HCT116 (cell line): ENCODE measurements around the gene NKX2-1. TPM values are rescaled to one million over a fixed set of nuclear protein-coding genes. Genes with fewer than 3 reads are reported as not detected.

Experiments
- ATAC-seq: fragments of 200-7000 bp; cut with Tn5 transposase; 2 replicates; pipeline ENCODE4 v1.9.1; 2020; ENCODE audit warnings: mild to moderate bottlenecking, moderate library complexity
- BruUV-seq: library from RNA; stranded (reverse); fragments of 400-500 nt; replicated peaks from 2 replicates; lab custom pipeline; 2021; lab: Mats Ljungman, UMichigan
- CTCF ChIA-PET: fragments of 300-600 bp; sonication (Branson Sonifier 250); formaldehyde crosslinking; loops from one replicate; lab custom pipeline; 2021; ENCODE audit warnings: antibody characterized with exemption; lab: Charles Lee
- POLR2A ChIA-PET: fragments of 300-600, 350-600 bp; sonication (Branson Sonifier 250); formaldehyde crosslinking; loops from one replicate; lab custom pipeline; 2021; ENCODE audit warnings: antibody characterized with exemption; lab: Charles Lee
- RAD21 ChIA-PET, 2 experiments: fragments of 300-600 bp; sonication (Branson Sonifier 250); formaldehyde crosslinking; loops; one replicate each; lab custom pipeline; 2023; ENCODE audit warnings: low total read pairs in 2 of 2; ENCODE audit not compliant: uncharacterized antibody in 2 of 2, unreplicated experiment in 2 of 2, low non-redundant PET in 1 of 2; lab: Charles Lee
- DNase-seq: peaks from one replicate; pipeline ENCODE4 v3.0.0-alpha.2; 2010; ENCODE audit warnings: low read depth, low spot score
- H2AFZ ChIP-seq: fragments of 200-600 bp; shearing (Covaris generic), sonication (generic); 2 replicates; pipeline ENCODE4 v1.6.1; 2017; ENCODE audit warnings: low read depth, mixed run types, mixed read lengths, antibody characterized with exemption, low read length; ENCODE audit not compliant: poor library complexity, severe bottlenecking
- H3K27ac ChIP-seq: 2 replicates; pipeline ENCODE4 v1.5.1; 2012; ENCODE audit warnings: low read depth, low read length
- H3K27me3 ChIP-seq: fragments of 200-600 bp; sonication (generic); 2 replicates; pipeline ENCODE4 v1.6.1; 2016; ENCODE audit warnings: mixed run types, low read length, mixed read lengths; ENCODE audit not compliant: insufficient read depth
- H3K36me3 ChIP-seq, 2 experiments: fragments of 200-500 bp in 1 of 2; fragments of 200-600 bp in 1 of 2; sonication (Bioruptor generic) in 1 of 2; sonication (generic) in 1 of 2; 2 replicates each; pipeline versions ENCODE4 v1.5.1 to v1.6.1; 2014 to 2016; ENCODE audit warnings: low read length in 2 of 2, inconsistent platforms in 1 of 2, mixed read lengths in 1 of 2, mixed run types in 1 of 2; ENCODE audit not compliant: insufficient read depth in 2 of 2, control insufficient read depth in 1 of 2
- H3K4me1 ChIP-seq, 2 experiments: fragments of 200-600 bp in 1 of 2; sonication (generic) in 1 of 2; 2 replicates each; pipeline versions ENCODE4 v1.5.1 to v1.6.1; 2012 to 2017; ENCODE audit warnings: low read length in 2 of 2, inconsistent platforms in 1 of 2, mild to moderate bottlenecking in 1 of 2, mixed read lengths in 1 of 2, mixed run types in 1 of 2, moderate library complexity in 1 of 2; ENCODE audit not compliant: insufficient read depth in 2 of 2, control insufficient read depth in 1 of 2
- H3K4me2 ChIP-seq: fragments of 200-600 bp; sonication (generic); 2 replicates; pipeline ENCODE4 v1.6.1; 2017; ENCODE audit warnings: mixed run types, low read length, mixed read lengths
- H3K4me3 ChIP-seq, 2 experiments: fragments of 200-600 bp in 1 of 2; sonication (generic) in 1 of 2; replicated peaks in 1 of 2; 2 replicates each; pipeline ENCODE4 v1.5.1; 2011 to 2016; ENCODE audit warnings: low read length in 2 of 2, control low read depth in 1 of 2, low read depth in 1 of 2, mild to moderate bottlenecking in 1 of 2, mixed read lengths in 1 of 2, mixed run types in 1 of 2
- H3K79me2 ChIP-seq: fragments of 200-600 bp; sonication (generic); 2 replicates; pipeline ENCODE4 v1.6.1; 2017; ENCODE audit warnings: mild to moderate bottlenecking, mixed run types, low read length, moderate library complexity, mixed read lengths; ENCODE audit not compliant: insufficient read depth
- H3K9ac ChIP-seq: fragments of 200-600 bp; sonication (generic); 2 replicates; pipeline ENCODE4 v1.6.1; 2016; ENCODE audit warnings: low read length, mixed read lengths
- H3K9me2 ChIP-seq: fragments of 200-600 bp; sonication (generic), shearing (Covaris generic); 2 replicates; pipeline ENCODE4 v1.6.1; 2017; ENCODE audit warnings: mixed run types, mild to moderate bottlenecking, moderate library complexity; ENCODE audit not compliant: insufficient read depth
- H3K9me3 ChIP-seq, 2 experiments: fragments of 200-500 bp in 1 of 2; fragments of 200-600 bp in 1 of 2; sonication (Bioruptor generic) in 1 of 2; sonication (generic) in 1 of 2; 2 replicates each; pipeline ENCODE4 v1.6.1; 2014 to 2017; ENCODE audit warnings: low read length in 2 of 2, mixed read lengths in 2 of 2, inconsistent platforms in 1 of 2, low read depth in 1 of 2, mild to moderate bottlenecking in 1 of 2, mixed run types in 1 of 2, moderate library complexity in 1 of 2; ENCODE audit not compliant: control insufficient read depth in 1 of 2, insufficient read depth in 1 of 2
- H4K20me1 ChIP-seq: fragments of 200-600 bp; sonication (generic), shearing (Covaris generic); 2 replicates; pipeline ENCODE4 v1.6.1; 2017; ENCODE audit warnings: mixed run types, mild to moderate bottlenecking, moderate library complexity; ENCODE audit not compliant: insufficient read depth
- ATF3 ChIP-seq: IDR thresholded peaks from 2 replicates; pipeline ENCODE4 v1.6.1; 2012
- CBX3 ChIP-seq: IDR thresholded peaks from 2 replicates; pipeline ENCODE4 v1.6.1; 2012; ENCODE audit warnings: low read depth
- CEBPB ChIP-seq: IDR thresholded peaks from 2 replicates; pipeline ENCODE4 v1.6.1; 2012; ENCODE audit warnings: low read depth
- EGR1 ChIP-seq: IDR thresholded peaks from 2 replicates; pipeline ENCODE4 v1.6.1; 2012; ENCODE audit warnings: low read depth
- ELF1 ChIP-seq: IDR thresholded peaks from 2 replicates; pipeline ENCODE4 v1.6.1; 2012; ENCODE audit warnings: low read depth, borderline replicate concordance
- EZH2 ChIP-seq: fragments of 200-600 bp; sonication (generic); IDR thresholded peaks from 2 replicates; pipeline ENCODE4 v1.6.1; 2017; ENCODE audit warnings: antibody characterized with exemption, mixed run types
- EZH2phosphoT487 ChIP-seq: fragments of 200-600 bp; IDR thresholded peaks from 2 replicates; pipeline ENCODE4 v1.6.1; 2018; ENCODE audit warnings: antibody characterized with exemption, borderline replicate concordance
- FOSL1 ChIP-seq: IDR thresholded peaks from 2 replicates; pipeline ENCODE4 v1.6.1; 2012; ENCODE audit warnings: low read depth
- JUND ChIP-seq: IDR thresholded peaks from 2 replicates; pipeline ENCODE4 v1.6.1; 2012
- POLR2A ChIP-seq: IDR thresholded peaks from 2 replicates; pipeline ENCODE4 v1.7.0; 2011; ENCODE audit warnings: borderline replicate concordance; ENCODE audit not compliant: insufficient read depth, insufficient read length; ENCODE audit errors: extremely low read depth
- POLR2AphosphoS5 ChIP-seq: IDR thresholded peaks from 2 replicates; pipeline ENCODE4 v1.6.1; 2011; ENCODE audit warnings: mild to moderate bottlenecking, low read depth, low read length, moderate library complexity
- RAD21 ChIP-seq: IDR thresholded peaks from 2 replicates; pipeline ENCODE4 v1.6.1; 2012; ENCODE audit warnings: low read depth, mild to moderate bottlenecking
- SIN3A ChIP-seq: IDR thresholded peaks from 2 replicates; pipeline ENCODE4 v1.6.1; 2012; ENCODE audit warnings: low read depth
- SP1 ChIP-seq: IDR thresholded peaks from 2 replicates; pipeline ENCODE4 v1.6.1; 2012; ENCODE audit warnings: low read depth
- SRF ChIP-seq: IDR thresholded peaks from 2 replicates; pipeline ENCODE4 v1.6.1; 2012; ENCODE audit warnings: low read depth
- intact Hi-C: fragments of 100-400 bp; cut with micrococcal nuclease; formaldehyde crosslinking; loops from 2 replicates; pipeline ENCODE4 v1.10.0; 2022
- total RNA-seq: library from RNA; stranded (reverse); gene quantifications from one replicate; pipeline ENCODE4 v1.2.1, GENCODE V29; 2021; ENCODE audit not compliant: unreplicated experiment
- TF ChIP-seq, protein P1 (sequence below): IDR thresholded peaks from 2 replicates; pipeline ENCODE4 v1.6.1; 2012
- TF ChIP-seq, protein P2 (sequence below): IDR thresholded peaks from 2 replicates; pipeline ENCODE4 v1.6.1; 2011; ENCODE audit warnings: mild to moderate bottlenecking, low read length, moderate library complexity; ENCODE audit not compliant: insufficient replicate concordance; ENCODE audit errors: extremely low read depth
- TF ChIP-seq, protein P3 (sequence below): IDR thresholded peaks from 2 replicates; pipeline ENCODE4 v1.6.1; 2012; ENCODE audit warnings: low read depth

Gene NKX2-1
- total RNA-seq, 1 experiment from 2014 or later, result 0.84 TPM

DNA sequence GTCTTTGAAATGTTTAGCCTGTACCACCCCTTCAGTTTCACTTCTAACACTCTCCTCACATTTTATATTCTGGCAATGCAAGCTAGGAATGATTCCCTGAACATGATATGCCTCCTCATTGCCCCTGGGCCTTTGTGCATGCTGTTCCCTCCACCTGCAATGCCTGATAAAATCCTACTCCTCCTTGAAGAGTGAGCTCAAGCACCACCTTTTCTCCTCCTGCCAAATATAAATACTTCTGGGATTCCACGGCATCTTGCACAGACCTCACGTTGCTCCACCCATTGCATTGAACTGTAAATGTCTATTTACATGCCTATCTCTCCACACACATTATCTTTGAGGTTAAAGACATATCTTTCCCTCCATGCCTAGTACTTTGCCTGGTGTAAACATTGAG, 21.1 kb downstream of the NKX2-1 start:
- Histone ChIP-seq H2AFZ (no peak overlapping the region), H3K27ac (no peak overlapping the region), H3K4me3 (no peak overlapping the region), H3K4me2 (no peak overlapping the region), H3K4me1 (no peaks in the 10 kb centered on the region), H3K27me3 (peaks cover 86% of the 10 kb centered on the region), H3K9ac (no peak overlapping the region), H4K20me1 (no peaks in the 10 kb centered on the region), H3K79me2 (no peaks in the 10 kb centered on the region), H3K36me3 (no peaks in the 10 kb centered on the region), H3K9me2 (no peaks in the 10 kb centered on the region), H3K9me3 (no peaks in the 10 kb centered on the region)
- DNase-seq (no peak), ATAC-seq (no peak)
- CTCF ChIA-PET, result no interaction called here
- RAD21 ChIA-PET, result no interaction called here
- POLR2A ChIA-PET, result no interaction called here
- no TSS peak for BruUV-seq
- TF ChIP-seq CEBPB (no peak), FOSL1 (no peak), SP1 (no peak), EGR1 (no peak), EZH2phosphoT487 (no peak), JUND (no peak), CBX3 (no peak), SIN3A (no peak)
- TF ChIP-seq, protein P1, sequence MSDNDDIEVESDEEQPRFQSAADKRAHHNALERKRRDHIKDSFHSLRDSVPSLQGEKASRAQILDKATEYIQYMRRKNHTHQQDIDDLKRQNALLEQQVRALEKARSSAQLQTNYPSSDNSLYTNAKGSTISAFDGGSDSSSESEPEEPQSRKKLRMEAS, result no peak
- intact Hi-C loops, result no loop called here

- no TSS peak for BruUV-seq
- no peak overlapping the region for H3K4me3 ChIP-seq
- H3K79me2 ChIP-seq, result no peaks in the 10 kb centered on the region
- H3K36me3 ChIP-seq, result no peaks in the 10 kb centered on the region
- H3K4me1 ChIP-seq, result no peaks in the 10 kb centered on the region
- ChIA-PET RAD21 (no interaction called here), POLR2A (no interaction called here), CTCF (no interaction called here)
- no peak overlapping the region for H3K27ac ChIP-seq
- ATAC-seq, result no peak
- H3K9ac ChIP-seq, result no peak overlapping the region
- H3K27me3 ChIP-seq, result peaks cover 92% of the 10 kb centered on the region
- no peaks in the 10 kb centered on the region for H3K9me2 ChIP-seq
- H3K9me3 ChIP-seq, result no peaks in the 10 kb centered on the region
- H3K4me2 ChIP-seq, result no peak overlapping the region
- DNase-seq, result no peak
- H2AFZ ChIP-seq, result no peak overlapping the region
- H4K20me1 ChIP-seq, result no peaks in the 10 kb centered on the region
- intact Hi-C loops, result no loop called here
- TF ChIP-seq EZH2 (no peak), JUND (no peak), ATF3 (no peak), CBX3 (no peak), SRF (no peak), EGR1 (no peak), RAD21 (no peak), SP1 (no peak), EZH2phosphoT487 (no peak), POLR2AphosphoS5 (no peak), ELF1 (no peak), POLR2A (no peak)
- TF ChIP-seq, protein P2, sequence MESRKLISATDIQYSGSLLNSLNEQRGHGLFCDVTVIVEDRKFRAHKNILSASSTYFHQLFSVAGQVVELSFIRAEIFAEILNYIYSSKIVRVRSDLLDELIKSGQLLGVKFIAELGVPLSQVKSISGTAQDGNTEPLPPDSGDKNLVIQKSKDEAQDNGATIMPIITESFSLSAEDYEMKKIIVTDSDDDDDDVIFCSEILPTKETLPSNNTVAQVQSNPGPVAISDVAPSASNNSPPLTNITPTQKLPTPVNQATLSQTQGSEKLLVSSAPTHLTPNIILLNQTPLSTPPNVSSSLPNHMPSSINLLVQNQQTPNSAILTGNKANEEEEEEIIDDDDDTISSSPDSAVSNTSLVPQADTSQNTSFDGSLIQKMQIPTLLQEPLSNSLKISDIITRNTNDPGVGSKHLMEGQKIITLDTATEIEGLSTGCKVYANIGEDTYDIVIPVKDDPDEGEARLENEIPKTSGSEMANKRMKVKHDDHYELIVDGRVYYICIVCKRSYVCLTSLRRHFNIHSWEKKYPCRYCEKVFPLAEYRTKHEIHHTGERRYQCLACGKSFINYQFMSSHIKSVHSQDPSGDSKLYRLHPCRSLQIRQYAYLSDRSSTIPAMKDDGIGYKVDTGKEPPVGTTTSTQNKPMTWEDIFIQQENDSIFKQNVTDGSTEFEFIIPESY, result no peak
- TF ChIP-seq, protein P3, sequence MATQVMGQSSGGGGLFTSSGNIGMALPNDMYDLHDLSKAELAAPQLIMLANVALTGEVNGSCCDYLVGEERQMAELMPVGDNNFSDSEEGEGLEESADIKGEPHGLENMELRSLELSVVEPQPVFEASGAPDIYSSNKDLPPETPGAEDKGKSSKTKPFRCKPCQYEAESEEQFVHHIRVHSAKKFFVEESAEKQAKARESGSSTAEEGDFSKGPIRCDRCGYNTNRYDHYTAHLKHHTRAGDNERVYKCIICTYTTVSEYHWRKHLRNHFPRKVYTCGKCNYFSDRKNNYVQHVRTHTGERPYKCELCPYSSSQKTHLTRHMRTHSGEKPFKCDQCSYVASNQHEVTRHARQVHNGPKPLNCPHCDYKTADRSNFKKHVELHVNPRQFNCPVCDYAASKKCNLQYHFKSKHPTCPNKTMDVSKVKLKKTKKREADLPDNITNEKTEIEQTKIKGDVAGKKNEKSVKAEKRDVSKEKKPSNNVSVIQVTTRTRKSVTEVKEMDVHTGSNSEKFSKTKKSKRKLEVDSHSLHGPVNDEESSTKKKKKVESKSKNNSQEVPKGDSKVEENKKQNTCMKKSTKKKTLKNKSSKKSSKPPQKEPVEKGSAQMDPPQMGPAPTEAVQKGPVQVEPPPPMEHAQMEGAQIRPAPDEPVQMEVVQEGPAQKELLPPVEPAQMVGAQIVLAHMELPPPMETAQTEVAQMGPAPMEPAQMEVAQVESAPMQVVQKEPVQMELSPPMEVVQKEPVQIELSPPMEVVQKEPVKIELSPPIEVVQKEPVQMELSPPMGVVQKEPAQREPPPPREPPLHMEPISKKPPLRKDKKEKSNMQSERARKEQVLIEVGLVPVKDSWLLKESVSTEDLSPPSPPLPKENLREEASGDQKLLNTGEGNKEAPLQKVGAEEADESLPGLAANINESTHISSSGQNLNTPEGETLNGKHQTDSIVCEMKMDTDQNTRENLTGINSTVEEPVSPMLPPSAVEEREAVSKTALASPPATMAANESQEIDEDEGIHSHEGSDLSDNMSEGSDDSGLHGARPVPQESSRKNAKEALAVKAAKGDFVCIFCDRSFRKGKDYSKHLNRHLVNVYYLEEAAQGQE, result no peak
These were observed 23.7 kb downstream of the NKX2-1 start for GRCh38 chr14:36496346-36496745.
